ELF-1 (cell line): ENCODE data around the gene ATP1B3.
"Not testable (repeated sequence)": the region's sequence is repeated elsewhere in the genome, so short reads cannot be mapped to it uniquely, and the experiment has no call there.

Source experiments
- DNase-seq: peaks from one replicate; pipeline ENCODE4 v3.0.0-alpha.2; 2016; ENCODE audit warnings: low read depth, low spot score

The ATP1B3 gene

GRCh38 chr3:141942006-141942405 lies 65.6 kb downstream of the ATP1B3 start:
- DNase-seq: no peak

- no peak for DNase-seq
These were observed 69.5 kb downstream of the ATP1B3 start for GRCh38 chr3:141945726-141946485.

GRCh38 chr3:141949399-141949798 lies 73.0 kb downstream of the ATP1B3 start:
- DNase-seq: no peak

DNA sequence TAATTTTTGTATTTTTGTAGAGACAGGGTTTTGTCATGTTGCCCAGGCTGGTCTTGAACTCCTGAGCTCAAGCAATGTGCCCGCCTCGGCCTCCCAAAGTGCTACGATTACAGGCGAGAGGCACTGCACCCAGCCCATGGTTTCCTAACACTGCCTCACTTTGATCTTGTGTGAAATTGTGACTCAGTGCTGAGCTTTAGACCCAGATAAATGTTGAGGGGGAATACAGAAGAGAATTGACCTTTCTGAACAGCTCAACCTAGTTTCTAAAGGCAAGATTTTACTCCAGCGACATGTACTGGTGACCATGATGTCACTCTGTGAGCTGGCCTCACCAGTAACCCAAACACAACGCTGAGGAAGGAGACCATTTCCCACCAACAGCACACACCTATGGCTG lies 73.5 kb downstream of the ATP1B3 start:
- DNase-seq: no peak

- DNase-seq: no peak
These were observed 74.4 kb downstream of the ATP1B3 start for GRCh38 chr3:141950572-141951493.

DNA sequence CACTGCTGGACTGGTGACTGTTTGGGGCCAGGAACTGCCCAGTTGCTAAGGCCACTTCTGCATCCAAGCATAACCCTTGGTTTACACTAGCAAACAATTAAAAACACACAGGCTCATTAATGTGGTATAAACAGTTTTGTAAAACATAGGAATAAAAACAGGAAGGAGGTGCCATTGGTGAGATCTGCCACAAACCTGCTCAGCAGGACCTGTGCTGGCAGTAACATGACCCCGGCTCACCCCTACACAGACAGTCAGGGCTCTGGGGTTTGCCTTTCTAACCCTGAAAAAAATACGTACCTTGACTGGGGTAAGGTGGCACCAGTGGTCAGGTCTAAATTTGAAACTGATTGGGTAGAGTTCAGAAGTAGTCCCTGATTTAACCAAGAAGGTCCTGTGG lies 76.2 kb downstream of the ATP1B3 start:
- no peak for DNase-seq

DNA sequence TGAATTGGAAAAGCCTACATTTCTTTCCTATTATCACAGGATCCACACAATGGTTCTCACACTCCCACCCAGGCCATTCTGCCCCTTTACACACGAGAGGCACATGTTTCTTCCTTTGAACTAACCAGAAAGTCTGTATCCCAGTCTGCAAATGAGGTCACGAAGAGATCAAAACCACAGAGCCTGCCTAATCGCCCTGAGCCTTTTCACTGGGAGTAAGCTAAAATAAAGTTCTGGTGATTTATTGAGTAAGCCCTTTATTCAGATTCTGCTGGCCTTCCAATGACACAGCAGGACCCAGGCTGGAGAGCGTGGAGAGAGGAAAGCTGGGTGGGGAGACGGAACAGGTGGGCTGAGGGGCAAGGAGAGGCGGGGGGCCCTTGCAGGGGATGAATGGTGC lies 78.7 kb downstream of the ATP1B3 start:
- no peak for DNase-seq

DNA sequence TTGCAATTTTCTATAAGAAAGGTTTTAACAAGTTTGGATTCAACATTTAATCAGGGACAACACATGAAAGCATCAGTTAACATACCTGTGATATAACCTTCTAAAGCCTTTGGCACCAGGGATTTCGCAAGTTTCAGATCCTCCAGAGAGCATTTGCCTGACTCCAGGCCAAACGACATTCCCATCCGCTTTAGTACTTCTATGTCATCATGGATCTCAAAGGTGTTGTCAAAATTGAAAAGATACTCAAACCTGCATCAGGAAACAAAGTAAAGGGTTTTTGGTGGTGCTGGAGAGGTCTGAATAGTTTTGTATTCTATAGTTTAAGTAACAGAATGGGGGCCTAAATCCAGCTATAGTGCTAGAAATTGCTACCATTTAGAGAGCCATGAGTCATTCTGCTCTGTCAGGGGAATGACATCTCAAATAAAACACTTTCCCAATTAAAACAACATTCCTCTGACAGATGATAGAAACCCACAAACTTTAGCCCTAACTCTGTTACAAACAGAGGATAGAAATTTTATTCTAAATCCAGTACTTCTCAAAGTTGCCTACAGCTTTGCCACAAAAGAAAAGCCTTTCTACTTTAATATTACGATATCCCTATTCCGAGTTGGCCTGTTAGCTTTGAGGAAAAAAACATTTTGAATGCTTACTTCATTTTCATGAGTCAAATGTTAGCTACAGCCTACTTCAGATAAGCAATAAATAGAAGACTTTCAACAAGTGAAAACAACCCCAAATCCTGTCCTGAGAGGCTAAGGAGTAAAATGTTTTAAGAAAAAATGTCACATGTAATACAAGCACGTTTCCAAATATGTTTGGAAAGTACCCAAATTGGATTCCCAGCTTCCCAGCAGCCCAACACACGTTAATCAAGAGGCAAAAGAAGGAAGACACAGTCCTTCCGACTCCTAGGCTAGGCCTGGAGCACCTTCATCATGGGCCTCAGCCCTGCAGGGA lies 83.4 kb downstream of the ATP1B3 start:
- DNase-seq: no peak

DNA sequence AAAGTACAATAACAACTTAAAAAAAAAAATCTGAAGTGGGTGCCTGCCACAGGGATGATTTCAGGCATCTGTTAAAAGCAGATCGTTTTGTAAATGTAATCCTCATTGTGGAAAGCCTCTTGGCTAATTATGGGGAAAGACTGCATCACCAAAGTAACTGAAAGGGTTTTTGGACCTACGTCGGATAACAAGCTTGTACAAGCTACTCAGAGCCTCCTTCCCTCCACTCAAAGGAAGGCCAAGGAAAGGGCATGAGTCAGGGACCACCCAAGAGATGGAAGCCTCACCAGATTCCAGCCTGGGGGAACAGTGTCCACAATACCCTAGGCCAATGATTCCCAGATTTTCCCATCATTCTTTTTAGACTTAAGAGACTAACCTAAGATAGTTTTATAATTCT lies 84.3 kb downstream of the ATP1B3 start:
- no peak for DNase-seq

DNA sequence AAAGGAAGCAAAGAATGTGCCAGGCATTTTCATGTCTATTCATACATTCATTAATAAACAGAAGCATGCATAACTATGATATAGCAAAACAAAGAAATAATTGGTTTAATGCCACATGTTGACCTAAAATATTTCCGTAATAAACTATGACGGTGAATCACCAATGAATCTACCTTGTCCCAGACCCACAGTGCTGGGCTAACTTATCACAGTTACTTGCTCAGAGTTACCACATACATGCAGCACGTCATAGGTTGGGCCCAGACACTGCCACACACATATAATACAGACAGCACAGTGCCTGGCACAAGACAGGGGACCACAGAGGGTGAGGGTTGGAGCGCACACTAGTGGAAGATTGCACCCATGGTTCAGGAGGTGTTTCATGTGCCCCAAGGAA lies 86.9 kb downstream of the ATP1B3 start:
- no peak for DNase-seq

DNA sequence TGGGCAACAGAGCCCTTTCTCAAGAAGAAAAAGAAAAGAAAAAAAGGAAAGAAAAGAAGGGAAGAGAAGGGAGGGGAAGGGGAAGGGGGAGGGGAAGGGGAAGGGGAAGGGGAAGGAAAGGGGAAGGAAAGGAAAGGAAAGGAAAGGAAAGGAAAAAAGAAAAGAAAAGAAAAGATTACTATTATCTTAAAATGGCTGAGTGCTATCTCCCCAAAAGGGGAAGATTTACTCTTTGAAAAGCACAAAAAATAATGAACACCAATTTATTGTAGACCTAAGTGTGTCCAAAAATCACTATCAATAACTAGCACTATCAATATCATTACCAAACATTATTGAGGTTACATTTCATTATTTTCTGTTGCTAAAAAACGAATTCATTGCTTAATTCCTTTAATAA lies 89.0 kb downstream of the ATP1B3 start:
- no peak for DNase-seq

GRCh38 chr3:141969711-141970110 lies 93.3 kb downstream of the ATP1B3 start:
- no peak for DNase-seq

DNA sequence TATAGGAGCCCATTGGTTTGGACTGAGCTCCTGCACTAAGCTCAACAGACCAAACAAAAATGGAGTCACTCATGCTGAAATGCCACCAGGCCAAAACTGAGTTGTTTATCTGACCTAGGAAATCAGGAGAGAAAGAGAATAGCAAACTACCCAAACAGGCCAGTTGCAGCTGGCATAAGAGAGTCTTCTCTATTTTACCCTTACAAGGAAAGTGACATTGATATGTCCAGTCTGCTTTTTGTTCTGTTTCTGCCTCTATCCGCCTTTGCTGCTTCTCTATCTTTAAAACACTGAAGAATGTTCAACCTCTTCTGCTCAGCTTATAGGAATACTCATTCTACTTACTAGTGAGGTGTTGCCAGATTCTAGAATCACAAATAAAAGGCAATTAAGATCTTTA lies 95.1 kb downstream of the ATP1B3 start:
- no peak for DNase-seq

GRCh38 chr3:141972399-141972798 lies 96.0 kb downstream of the ATP1B3 start:
- DNase-seq: no peak

- DNase-seq: not testable (repeated sequence)
These were observed 98.3 kb downstream of the ATP1B3 start for GRCh38 chr3:141974777-141975176.
